HG02623 (cell line): Measurements from ENCODE around the gene STAT1.
A peak's percentile ranks its signal among the peaks of the same experiment; 100 is the strongest.

Source experiments
- ATAC-seq: cut with Tn5 transposase; IDR thresholded peaks from one replicate; pipeline ENCODE4 v1.9.1; 2021; ENCODE audit warnings: moderate library complexity; ENCODE audit not compliant: unreplicated experiment

Gene STAT1

GRCh38 chr2:191013932-191014652 lies at the start of gene STAT1:
Gene STAT1 (minus strand): TSS chr2:191014171. CDS start chr2:191010003, 4,168 bp downstream.
- ATAC-seq = peak; percentile 75

- no peak for ATAC-seq
Observed at GRCh38 chr2:191063584-191063983, 49.6 kb upstream of the STAT1 start.

- ATAC-seq = no peak
Observed at GRCh38 chr2:191061381-191061980, 47.5 kb upstream of the STAT1 start.

GRCh38 chr2:191059308-191059707 lies 45.3 kb upstream of the STAT1 start:
- no peak for ATAC-seq

- ATAC-seq = no peak
Observed at GRCh38 chr2:191056228-191056627, 42.3 kb upstream of the STAT1 start.

GRCh38 chr2:191053256-191053655 lies 39.3 kb upstream of the STAT1 start:
- ATAC-seq = no peak

GRCh38 chr2:191051825-191052778 lies 38.1 kb upstream of the STAT1 start:
- ATAC-seq = no peak

GRCh38 chr2:191051177-191051576 lies 37.2 kb upstream of the STAT1 start:
- ATAC-seq = no peak

- ATAC-seq = no peak
Observed at GRCh38 chr2:191050640-191050987, 36.6 kb upstream of the STAT1 start.

GRCh38 chr2:191049728-191050639 lies 36.0 kb upstream of the STAT1 start:
- no peak for ATAC-seq

GRCh38 chr2:191048073-191048472 lies 34.1 kb upstream of the STAT1 start:
- no peak for ATAC-seq

- no peak for ATAC-seq
Observed at GRCh38 chr2:191045141-191045540, 31.2 kb upstream of the STAT1 start.

GRCh38 chr2:191043438-191043837 lies 29.5 kb upstream of the STAT1 start:
- no peak for ATAC-seq

GRCh38 chr2:191041418-191042161 lies 27.6 kb upstream of the STAT1 start:
- no peak for ATAC-seq

GRCh38 chr2:191039616-191040015 lies 25.6 kb upstream of the STAT1 start:
- no peak for ATAC-seq

- ATAC-seq = no peak
Observed at GRCh38 chr2:191038741-191039140, 24.8 kb upstream of the STAT1 start.

GRCh38 chr2:191038241-191038725 lies 24.3 kb upstream of the STAT1 start:
- ATAC-seq = no peak

GRCh38 chr2:191037351-191037750 lies 23.4 kb upstream of the STAT1 start:
- ATAC-seq = no peak

GRCh38 chr2:191036363-191036762 lies 22.4 kb upstream of the STAT1 start:
- ATAC-seq = no peak
